GM21825 (cell line): Measurements from ENCODE around the gene SHISA6.

Experiments used
- ATAC-seq: cut with Tn5 transposase; IDR thresholded peaks from one replicate; pipeline ENCODE4 v1.9.1; 2021; ENCODE audit warnings: mild to moderate bottlenecking, moderate library complexity; ENCODE audit not compliant: unreplicated experiment

Gene SHISA6

GRCh38 chr17:11430751-11431150, 189.7 kb downstream of the SHISA6 start:
- no peak for ATAC-seq

GRCh38 chr17:11438673-11439072, 197.7 kb downstream of the SHISA6 start:
- no peak for ATAC-seq

- ATAC-seq = no peak
Observed at GRCh38 chr17:11441004-11441403, 200.0 kb downstream of the SHISA6 start.

- ATAC-seq = no peak
Observed at GRCh38 chr17:11446316-11446715, 205.3 kb downstream of the SHISA6 start.

GRCh38 chr17:11454096-11454495, 213.1 kb downstream of the SHISA6 start:
- no peak for ATAC-seq

- no peak for ATAC-seq
Observed at GRCh38 chr17:11458279-11458678, 217.3 kb downstream of the SHISA6 start.

- no peak for ATAC-seq
Observed at GRCh38 chr17:11459861-11460331, 218.9 kb downstream of the SHISA6 start.

GRCh38 chr17:11461993-11462548, 221.1 kb downstream of the SHISA6 start:
- no peak for ATAC-seq

- ATAC-seq = no peak
Observed at GRCh38 chr17:11467639-11468038, 226.6 kb downstream of the SHISA6 start.

- ATAC-seq = no peak
Observed at GRCh38 chr17:11485336-11486100, 244.5 kb downstream of the SHISA6 start.

GRCh38 chr17:11486101-11486867, 245.3 kb downstream of the SHISA6 start:
- no peak for ATAC-seq

- no peak for ATAC-seq
Observed at GRCh38 chr17:11486868-11487310, 245.9 kb downstream of the SHISA6 start.

- no peak for ATAC-seq
Observed at GRCh38 chr17:11487469-11487868, 246.5 kb downstream of the SHISA6 start.

GRCh38 chr17:11488407-11488806, 247.4 kb downstream of the SHISA6 start:
- ATAC-seq = no peak

GRCh38 chr17:11490171-11490755, 249.2 kb downstream of the SHISA6 start:
- no peak for ATAC-seq

- ATAC-seq = no peak
Observed at GRCh38 chr17:11492511-11492910, 251.5 kb downstream of the SHISA6 start.

GRCh38 chr17:11493936-11494335, 252.9 kb downstream of the SHISA6 start:
- ATAC-seq = no peak

- no peak for ATAC-seq
Observed at GRCh38 chr17:11495613-11496012, 254.6 kb downstream of the SHISA6 start.

GRCh38 chr17:11499881-11500280, 258.9 kb downstream of the SHISA6 start:
- no peak for ATAC-seq

GRCh38 chr17:11503308-11504035, 262.5 kb downstream of the SHISA6 start:
- no peak for ATAC-seq

GRCh38 chr17:11506635-11507034, 265.6 kb downstream of the SHISA6 start:
- ATAC-seq = no peak
